ENCODE results near the gene SHTN1. TPM values are rescaled to one million over a fixed set of nuclear protein-coding genes. Genes with fewer than 3 reads are reported as not detected.

Gene SHTN1
- total RNA-seq, 1 experiment from 2014 or later = 0.82 TPM

GRCh38 chr10:116840389-116841075, 164.5 kb downstream of the SHTN1 start:
- Histone ChIP-seq H3K36me3 (no peaks in the 10 kb centered on the region), H3K9me3 (no peaks in the 10 kb centered on the region), H3K27me3 (no peaks in the 10 kb centered on the region), H3K4me3 (no peak overlapping the region)
- no peak for DNase-seq

GRCh38 chr10:116838143-116838725, 166.8 kb downstream of the SHTN1 start:
- Histone ChIP-seq H3K4me3 (no peak overlapping the region), H3K9me3 (no peaks in the 10 kb centered on the region), H3K36me3 (no peaks in the 10 kb centered on the region), H3K27me3 (no peaks in the 10 kb centered on the region)
- DNase-seq = no peak

- Histone ChIP-seq H3K36me3 (no peaks in the 10 kb centered on the region), H3K4me3 (no peak overlapping the region), H3K9me3 (no peaks in the 10 kb centered on the region), H3K27me3 (no peaks in the 10 kb centered on the region)
- DNase-seq = no peak
Measured at GRCh38 chr10:116836902-116837523, 168.0 kb downstream of the SHTN1 start.

- H3K9me3 ChIP-seq = no peaks in the 10 kb centered on the region
- H3K4me3 ChIP-seq = no peak overlapping the region
- no peaks in the 10 kb centered on the region for H3K36me3 ChIP-seq
- H3K27me3 ChIP-seq = no peaks in the 10 kb centered on the region
- DNase-seq = no peak
Measured at GRCh38 chr10:116836083-116836482, 168.9 kb downstream of the SHTN1 start.

GRCh38 chr10:116835658-116836057, 169.3 kb downstream of the SHTN1 start:
- no peak for DNase-seq
- H3K4me3 ChIP-seq = no peak overlapping the region
- no peaks in the 10 kb centered on the region for H3K27me3 ChIP-seq
- no peaks in the 10 kb centered on the region for H3K9me3 ChIP-seq
- H3K36me3 ChIP-seq = no peaks in the 10 kb centered on the region

GRCh38 chr10:116833986-116834985, 170.7 kb downstream of the SHTN1 start:
- Histone ChIP-seq H3K36me3 (no peaks in the 10 kb centered on the region), H3K27me3 (no peaks in the 10 kb centered on the region)
- DNase-seq = no peak

GRCh38 chr10:116831790-116832189, 173.2 kb downstream of the SHTN1 start:
- Histone ChIP-seq H3K9me3 (no peaks in the 10 kb centered on the region), H3K4me3 (no peak overlapping the region), H3K27me3 (no peaks in the 10 kb centered on the region), H3K36me3 (no peaks in the 10 kb centered on the region)
- DNase-seq = no peak

More at GRCh38 chr10:116833986-116834985, 170.7 kb downstream of the SHTN1 start:
- Histone ChIP-seq H3K4me3 (no peak overlapping the region), H3K9me3 (no peaks in the 10 kb centered on the region)

Other genes with a start within 250 kb of the SHTN1 start
- 0.69 and 2.5 TPM in 2 replicates for gene ENO4, start 155.7 kb downstream of the SHTN1 start, total RNA-seq (2014; rRNA removed; shearing (Covaris generic); ENCODE audit: low replicate concordance)
- gene VAX1, start 133.1 kb upstream of the SHTN1 start, total RNA-seq (2014; rRNA removed; shearing (Covaris generic); ENCODE audit: low replicate concordance) = not detected in 2 replicates
- gene KCNK18, start 192.3 kb upstream of the SHTN1 start, total RNA-seq (2014; rRNA removed; shearing (Covaris generic); ENCODE audit: low replicate concordance) = not detected in 2 replicates
- not detected in 2 replicates for gene SLC18A2, start 235.9 kb upstream of the SHTN1 start, total RNA-seq (2014; rRNA removed; shearing (Covaris generic); ENCODE audit: low replicate concordance)